IMR-90 (cell line): Measurements from ENCODE around the gene CLIC5. TPM values are rescaled to one million over a fixed set of nuclear protein-coding genes. Genes with fewer than 3 reads are reported as not detected.

Experiments
- ATAC-seq: fragments of 200-7000 bp; cut with Tn5 transposase; 2 replicates; pipeline ENCODE4 v1.9.1; 2020; ENCODE audit warnings: low read depth, mild to moderate bottlenecking, moderate library complexity
- BruUV-seq: library from RNA; stranded (reverse); fragments of 400-500 nt; replicated peaks from 2 replicates; lab custom pipeline; 2021; lab: Mats Ljungman, UMichigan
- CTCF ChIA-PET: fragments of 300-600 bp; formaldehyde crosslinking; extraction: SDS; loops from one replicate; lab custom pipeline; 2021; ENCODE audit warnings: antibody characterized with exemption; lab: Yijun Ruan, JAX
- POLR2A ChIA-PET: fragments of 300-600 bp; sonication (Branson Sonifier 250); formaldehyde crosslinking; loops from one replicate; lab custom pipeline; 2022; ENCODE audit warnings: antibody characterized with exemption; ENCODE audit not compliant: unreplicated experiment; lab: Charles Lee
- DNase-seq: peaks from one replicate; pipeline ENCODE4 v3.0.0; 2013
- H2AFZ ChIP-seq: replicated peaks from 2 replicates; pipeline ENCODE3; 2013; ENCODE audit warnings: low read length, mild to moderate bottlenecking; ENCODE audit not compliant: poor library complexity
- H2AK5ac ChIP-seq: 2 replicates; pipeline ENCODE4 v1.6.1; 2013; ENCODE audit warnings: low read depth, low read length, inconsistent platforms
- H2AK9ac ChIP-seq: replicated peaks from 2 replicates; pipeline ENCODE3; 2013; ENCODE audit warnings: mild to moderate bottlenecking, low read depth, low read length, moderate library complexity; ENCODE audit not compliant: poor library complexity
- H2BK120ac ChIP-seq: 2 replicates; pipeline ENCODE4 v1.6.1; 2013; ENCODE audit warnings: low read depth, low read length, inconsistent platforms
- H2BK15ac ChIP-seq: 3 replicates; pipeline ENCODE4 v1.6.1; 2013; ENCODE audit warnings: low read depth, low read length, inconsistent platforms
- H2BK20ac ChIP-seq: 2 replicates; pipeline ENCODE4 v1.6.1; 2013; ENCODE audit warnings: low read depth, mild to moderate bottlenecking, inconsistent platforms, low read length, moderate library complexity
- H2BK5ac ChIP-seq: 2 replicates; pipeline ENCODE4 v1.6.1; 2013; ENCODE audit warnings: mild to moderate bottlenecking, low read depth, low read length, inconsistent platforms; ENCODE audit not compliant: poor library complexity, severe bottlenecking
- H3K14ac ChIP-seq: replicated peaks from 2 replicates; pipeline ENCODE4 v1.6.1; 2013; ENCODE audit warnings: low read depth, low read length, inconsistent platforms
- H3K18ac ChIP-seq: 2 replicates; pipeline ENCODE4 v1.6.1; 2013; ENCODE audit warnings: low read depth, low read length, control low read depth
- H3K23ac ChIP-seq: 2 replicates; pipeline ENCODE4 v1.6.1; 2013; ENCODE audit warnings: low read depth, low read length, inconsistent platforms
- H3K27ac ChIP-seq: 2 replicates; pipeline ENCODE4 v1.5.1; 2013; ENCODE audit warnings: mild to moderate bottlenecking, control low read depth, low read length; ENCODE audit not compliant: insufficient read depth
- H3K27me3 ChIP-seq: 2 replicates; pipeline ENCODE4 v1.6.1; 2013; ENCODE audit warnings: low read length; ENCODE audit not compliant: control insufficient read depth, insufficient read depth
- H3K36me3 ChIP-seq: 2 replicates; pipeline ENCODE4 v1.6.1; 2013; ENCODE audit warnings: low read length, mixed read lengths; ENCODE audit not compliant: control insufficient read depth, insufficient read depth
- H3K4ac ChIP-seq: 2 replicates; pipeline ENCODE4 v1.6.1; 2013; ENCODE audit warnings: low read depth, low read length, inconsistent platforms
- H3K4me1 ChIP-seq: 2 replicates; pipeline ENCODE4 v1.6.1; 2013; ENCODE audit warnings: low read length, mixed read lengths; ENCODE audit not compliant: control insufficient read depth, insufficient read depth
- H3K4me2 ChIP-seq: 2 replicates; pipeline ENCODE4 v1.6.1; 2013; ENCODE audit warnings: low read depth, mild to moderate bottlenecking, control low read depth, low read length, moderate library complexity
- H3K4me3 ChIP-seq: 2 replicates; pipeline ENCODE4 v1.5.1; 2013; ENCODE audit warnings: low read depth, mild to moderate bottlenecking, control low read depth, low read length, moderate library complexity; ENCODE audit not compliant: insufficient read depth
- H3K56ac ChIP-seq: 2 replicates; pipeline ENCODE4 v1.6.1; 2013; ENCODE audit warnings: low read length, inconsistent platforms; ENCODE audit not compliant: insufficient read depth; ENCODE audit errors: extremely low read depth
- H3K79me1 ChIP-seq, 2 experiments: 2 replicates each; pipeline ENCODE4 v1.6.1; 2013; ENCODE audit warnings: low read length in 2 of 2, inconsistent platforms in 1 of 2, low read depth in 1 of 2
- H3K9ac ChIP-seq: 2 replicates; pipeline ENCODE4 v1.6.1; 2013; ENCODE audit warnings: low read depth, low read length, control low read depth
- H3K9me1 ChIP-seq: 2 replicates; pipeline ENCODE4 v1.6.1; 2013; ENCODE audit warnings: low read length, inconsistent platforms; ENCODE audit not compliant: insufficient read depth
- H3K9me3 ChIP-seq: 2 replicates; pipeline ENCODE4 v1.6.1; 2013; ENCODE audit warnings: low read length; ENCODE audit not compliant: control insufficient read depth, insufficient read depth
- H4K20me1 ChIP-seq: 2 replicates; pipeline ENCODE4 v1.6.1; 2013; ENCODE audit warnings: low read length, inconsistent platforms; ENCODE audit not compliant: insufficient read depth
- H4K5ac ChIP-seq: 2 replicates; pipeline ENCODE4 v1.6.1; 2013; ENCODE audit warnings: mild to moderate bottlenecking, low read depth, low read length, control low read depth
- H4K8ac ChIP-seq, 2 experiments: 2 replicates each; pipeline ENCODE4 v1.6.1; 2013; ENCODE audit warnings: low read depth in 2 of 2, low read length in 2 of 2, control low read depth in 1 of 2, inconsistent platforms in 1 of 2
- H4K91ac ChIP-seq: 2 replicates; pipeline ENCODE4 v1.6.1; 2013; ENCODE audit warnings: low read depth, low read length, inconsistent platforms; ENCODE audit not compliant: insufficient read depth
- BHLHE40 ChIP-seq: fragments of 150-350 bp; IDR thresholded peaks from 2 replicates; pipeline ENCODE4 v1.6.1; 2016; ENCODE audit warnings: mild to moderate bottlenecking, low read depth, low read length
- CEBPB ChIP-seq: IDR thresholded peaks from 2 replicates; pipeline ENCODE4 v1.6.1; 2012; ENCODE audit warnings: low read depth, low read length, improper control_type of control experiment
- CHD1 ChIP-seq: IDR thresholded peaks from 2 replicates; pipeline ENCODE4 v1.6.1; 2012; ENCODE audit warnings: low read depth, low read length, improper control_type of control experiment
- FOS ChIP-seq: fragments of 150-350 bp; IDR thresholded peaks from 2 replicates; pipeline ENCODE4 v1.6.1; 2016; ENCODE audit warnings: low read depth, low read length
- MAFK ChIP-seq: IDR thresholded peaks from 2 replicates; pipeline ENCODE4 v1.6.1; 2012; ENCODE audit warnings: low read depth, low read length, improper control_type of control experiment
- MAZ ChIP-seq: IDR thresholded peaks from 2 replicates; pipeline ENCODE4 v1.6.1; 2012; ENCODE audit warnings: low read depth, mild to moderate bottlenecking, low read length, improper control_type of control experiment, moderate library complexity, borderline replicate concordance
- MXI1 ChIP-seq: IDR thresholded peaks from 2 replicates; pipeline ENCODE4 v1.6.1; 2012; ENCODE audit warnings: low read depth, mild to moderate bottlenecking, low read length, moderate library complexity, borderline replicate concordance
- NFE2L2 ChIP-seq: fragments of 150-350 bp; IDR thresholded peaks from 2 replicates; pipeline ENCODE4 v1.6.1; 2016; ENCODE audit warnings: low read depth, mild to moderate bottlenecking, low read length
- POLR2A ChIP-seq: IDR thresholded peaks from 2 replicates; pipeline ENCODE4 v1.6.1; 2012; ENCODE audit warnings: mild to moderate bottlenecking, low read depth, low read length
- RAD21 ChIP-seq: IDR thresholded peaks from 2 replicates; pipeline ENCODE4 v1.6.1; 2012; ENCODE audit warnings: low read length, improper control_type of control experiment
- RCOR1 ChIP-seq: IDR thresholded peaks from 2 replicates; pipeline ENCODE4 v1.6.1; 2012; ENCODE audit warnings: mild to moderate bottlenecking, low read length, improper control_type of control experiment; ENCODE audit not compliant: insufficient replicate concordance
- RFX5 ChIP-seq: IDR thresholded peaks from 2 replicates; pipeline ENCODE4 v1.8.0; 2012; ENCODE audit warnings: low read depth, mild to moderate bottlenecking, low read length, moderate library complexity
- SMC3 ChIP-seq: fragments of 150-350 bp; IDR thresholded peaks from 2 replicates; pipeline ENCODE4 v1.6.1; 2016; ENCODE audit warnings: low read depth, mild to moderate bottlenecking, antibody characterized with exemption, low read length, moderate library complexity
- WGBS, 2 experiments: methylation state at CpG; one replicate each; pipeline versions ENCODE4 v1.1.5 to v1.1.7; 2013; ENCODE audit warnings: missing lambda C conversion rate in 2 of 2; ENCODE audit not compliant: insufficient read length in 1 of 2; ENCODE audit errors: extremely low coverage in 2 of 2; 5-methylcytosine and 5-hydroxymethylcytosine counted together
- dilution Hi-C: fragments of 300-500 bp; cut with HindIII; formaldehyde crosslinking; loops from one replicate; pipeline ENCODE4 v1.14.3; 2018; ENCODE audit warnings: low sequenced_read_pairs; ENCODE audit not compliant: unreplicated experiment
- in situ Hi-C: fragments of 300-500 bp; cut with MboI; formaldehyde crosslinking; loops from 3 replicates; pipeline ENCODE4 v1.14.3; 2019; ENCODE audit warnings: low sequenced_read_pairs, inconsistent platforms, mixed read lengths
- intact Hi-C: fragments of 100-400 bp; cut with micrococcal nuclease; formaldehyde crosslinking; loops from 2 replicates; pipeline ENCODE4 v1.10.0; 2022
- polyA plus RNA-seq, 3 experiments: library from polyadenylated mRNA; depleted of rRNA; stranded (reverse); fragments of >200 nt; gene quantifications; 2 replicates each; pipeline ENCODE4 v1.2.3, GENCODE V29; 2012; ENCODE audit warnings: low replicate concordance in 1 of 3
- total RNA-seq: library from RNA; depleted of rRNA; stranded (reverse); fragments of >200 nt; gene quantifications from 2 replicates; pipeline ENCODE4 v1.2.3, GENCODE V29; 2012
- TF ChIP-seq, protein P1 (sequence below): fragments of 150-350 bp; IDR thresholded peaks from 2 replicates; pipeline ENCODE4 v1.6.1; 2017; ENCODE audit warnings: mild to moderate bottlenecking, antibody characterized with exemption, low read length, low read depth
- TF ChIP-seq, protein P2 (sequence below): fragments of 150-350 bp; IDR thresholded peaks from 2 replicates; pipeline ENCODE4 v1.6.1; 2016; ENCODE audit warnings: low read depth, mild to moderate bottlenecking, low read length, moderate library complexity, borderline replicate concordance
- TF ChIP-seq, protein P3 (sequence below): conservative IDR thresholded peaks from 2 replicates; pipeline ENCODE4 v1.5.1; 2012; ENCODE audit warnings: mild to moderate bottlenecking, low read depth, low read length, improper control_type of control experiment

CLIC5 gene
- total and polyA plus RNA-seq, 2 of the 4 experiments (the other 2 are of a cell fraction): not detected

DNA sequence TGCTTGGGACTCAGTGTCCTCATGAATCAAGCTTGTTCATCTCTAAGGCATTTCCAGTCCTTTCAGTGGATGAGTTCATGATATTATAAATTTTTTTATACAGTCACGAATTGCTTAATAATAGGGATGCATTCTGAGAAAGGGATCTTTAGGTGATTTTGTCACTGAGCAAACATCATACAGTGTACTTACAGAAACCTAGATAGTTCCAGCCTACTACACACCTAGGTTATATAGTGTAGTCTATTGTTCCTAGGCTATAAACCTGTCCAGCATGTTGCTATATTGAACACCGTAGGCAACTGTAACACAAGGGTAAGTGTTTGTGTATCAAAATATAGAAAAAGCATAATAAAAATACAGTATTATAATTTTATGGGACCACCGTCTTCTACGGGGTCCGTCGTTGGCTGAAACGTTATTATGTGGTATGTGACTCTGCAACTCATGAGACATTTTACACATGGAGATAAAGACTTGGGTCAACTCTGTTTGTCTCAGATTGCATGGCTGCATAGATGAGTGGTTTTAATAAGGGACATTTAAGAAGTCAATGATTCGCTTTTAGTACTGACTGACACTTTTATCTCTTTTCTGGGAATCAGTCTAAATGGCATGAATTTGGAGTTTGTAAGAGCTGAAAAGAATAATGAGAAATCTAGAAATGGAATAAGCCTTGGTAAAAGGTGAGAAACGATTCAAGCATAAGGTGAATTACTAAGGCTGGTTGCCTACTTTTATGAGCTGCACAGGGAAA, 33.2 kb downstream of the CLIC5 start:
- no peaks in the 10 kb centered on the region for H4K20me1 ChIP-seq
- no peak overlapping the region for H3K4me3 ChIP-seq
- no peak overlapping the region for H2BK5ac ChIP-seq
- POLR2A ChIA-PET: no interaction called here
- H3K4me1 ChIP-seq: no peaks in the 10 kb centered on the region
- no peaks in the 10 kb centered on the region for H3K9me1 ChIP-seq
- H3K79me1 ChIP-seq: no peaks in the 10 kb centered on the region
- no TSS peak for BruUV-seq
- TF ChIP-seq MAZ (no peak), SMC3 (no peak), MAFK (no peak), RFX5 (no peak), CEBPB (no peak), RCOR1 (no peak), POLR2A (no peak), BHLHE40 (no peak), RAD21 (no peak), FOS (no peak), MXI1 (no peak), CHD1 (no peak), NFE2L2 (no peak)
- TF ChIP-seq, protein P1, sequence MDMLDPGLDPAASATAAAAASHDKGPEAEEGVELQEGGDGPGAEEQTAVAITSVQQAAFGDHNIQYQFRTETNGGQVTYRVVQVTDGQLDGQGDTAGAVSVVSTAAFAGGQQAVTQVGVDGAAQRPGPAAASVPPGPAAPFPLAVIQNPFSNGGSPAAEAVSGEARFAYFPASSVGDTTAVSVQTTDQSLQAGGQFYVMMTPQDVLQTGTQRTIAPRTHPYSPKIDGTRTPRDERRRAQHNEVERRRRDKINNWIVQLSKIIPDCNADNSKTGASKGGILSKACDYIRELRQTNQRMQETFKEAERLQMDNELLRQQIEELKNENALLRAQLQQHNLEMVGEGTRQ: no peak
- TF ChIP-seq, protein P2, sequence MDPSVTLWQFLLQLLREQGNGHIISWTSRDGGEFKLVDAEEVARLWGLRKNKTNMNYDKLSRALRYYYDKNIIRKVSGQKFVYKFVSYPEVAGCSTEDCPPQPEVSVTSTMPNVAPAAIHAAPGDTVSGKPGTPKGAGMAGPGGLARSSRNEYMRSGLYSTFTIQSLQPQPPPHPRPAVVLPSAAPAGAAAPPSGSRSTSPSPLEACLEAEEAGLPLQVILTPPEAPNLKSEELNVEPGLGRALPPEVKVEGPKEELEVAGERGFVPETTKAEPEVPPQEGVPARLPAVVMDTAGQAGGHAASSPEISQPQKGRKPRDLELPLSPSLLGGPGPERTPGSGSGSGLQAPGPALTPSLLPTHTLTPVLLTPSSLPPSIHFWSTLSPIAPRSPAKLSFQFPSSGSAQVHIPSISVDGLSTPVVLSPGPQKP: no peak
- TF ChIP-seq, protein P3, sequence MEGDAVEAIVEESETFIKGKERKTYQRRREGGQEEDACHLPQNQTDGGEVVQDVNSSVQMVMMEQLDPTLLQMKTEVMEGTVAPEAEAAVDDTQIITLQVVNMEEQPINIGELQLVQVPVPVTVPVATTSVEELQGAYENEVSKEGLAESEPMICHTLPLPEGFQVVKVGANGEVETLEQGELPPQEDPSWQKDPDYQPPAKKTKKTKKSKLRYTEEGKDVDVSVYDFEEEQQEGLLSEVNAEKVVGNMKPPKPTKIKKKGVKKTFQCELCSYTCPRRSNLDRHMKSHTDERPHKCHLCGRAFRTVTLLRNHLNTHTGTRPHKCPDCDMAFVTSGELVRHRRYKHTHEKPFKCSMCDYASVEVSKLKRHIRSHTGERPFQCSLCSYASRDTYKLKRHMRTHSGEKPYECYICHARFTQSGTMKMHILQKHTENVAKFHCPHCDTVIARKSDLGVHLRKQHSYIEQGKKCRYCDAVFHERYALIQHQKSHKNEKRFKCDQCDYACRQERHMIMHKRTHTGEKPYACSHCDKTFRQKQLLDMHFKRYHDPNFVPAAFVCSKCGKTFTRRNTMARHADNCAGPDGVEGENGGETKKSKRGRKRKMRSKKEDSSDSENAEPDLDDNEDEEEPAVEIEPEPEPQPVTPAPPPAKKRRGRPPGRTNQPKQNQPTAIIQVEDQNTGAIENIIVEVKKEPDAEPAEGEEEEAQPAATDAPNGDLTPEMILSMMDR: no peak
- no peak overlapping the region for H2BK15ac ChIP-seq
- no peak overlapping the region for H3K4ac ChIP-seq
- no peak overlapping the region for H3K56ac ChIP-seq
- no peaks in the 10 kb centered on the region for H3K36me3 ChIP-seq
- DNase-seq (no peak), ATAC-seq (no peak)
- no peak overlapping the region for H3K4me2 ChIP-seq
- H4K91ac ChIP-seq: no peak overlapping the region
- no peak overlapping the region for H3K27ac ChIP-seq
- dilution Hi-C loops (no loop called here), in situ Hi-C loops (no loop called here), intact Hi-C loops (no loop called here)
- CTCF ChIA-PET: no interaction called here
- no peak overlapping the region for H4K5ac ChIP-seq
- H3K27me3 ChIP-seq: no peaks in the 10 kb centered on the region
- H4K8ac ChIP-seq: no peak overlapping the region
- no peak overlapping the region for H3K14ac ChIP-seq
- no peak overlapping the region for H2BK20ac ChIP-seq
- no peak overlapping the region for H2AFZ ChIP-seq
- H3K18ac ChIP-seq: no peak overlapping the region
- H2AK5ac ChIP-seq: no peak overlapping the region
- no peak overlapping the region for H2AK9ac ChIP-seq
- H3K23ac ChIP-seq: no peak overlapping the region
- H2BK120ac ChIP-seq: no peak overlapping the region
- H3K9me3 ChIP-seq: no peaks in the 10 kb centered on the region
- no peak overlapping the region for H3K9ac ChIP-seq
- WGBS, 2 experiments: no CpG with 5 or more reads among the region's 9 CpGs
